CD4-positive, alpha-beta T cell treated with Interleukin-15 for 4 hours (primary cell): ENCODE data around the gene CRYBG2.

Experiments
- DNase-seq: peaks from one replicate; pipeline ENCODE4 v3.0.0-alpha.2; 2020; ENCODE audit warnings: low spot score

The CRYBG2 gene

DNA sequence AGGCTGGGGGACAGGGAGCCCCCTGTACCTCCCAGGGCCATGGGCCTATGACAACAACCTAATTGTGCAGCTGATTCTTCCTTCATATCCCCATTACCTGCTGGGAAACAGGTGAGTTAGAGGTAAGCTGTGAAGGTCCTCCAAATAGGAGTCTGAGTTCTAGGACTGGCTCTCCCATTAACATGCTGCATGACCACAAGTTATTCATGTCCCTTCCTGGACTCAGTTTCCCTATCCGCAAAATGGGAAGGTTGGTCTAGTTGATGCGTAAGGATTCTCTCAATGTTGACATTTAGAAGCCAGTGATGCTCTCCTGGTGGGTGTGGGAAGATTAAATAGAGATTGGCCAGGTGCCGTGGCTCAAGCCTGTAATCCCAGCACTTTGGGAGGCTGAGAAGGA, 14.6 kb upstream of the CRYBG2 start:
- DNase-seq = no peak

DNA sequence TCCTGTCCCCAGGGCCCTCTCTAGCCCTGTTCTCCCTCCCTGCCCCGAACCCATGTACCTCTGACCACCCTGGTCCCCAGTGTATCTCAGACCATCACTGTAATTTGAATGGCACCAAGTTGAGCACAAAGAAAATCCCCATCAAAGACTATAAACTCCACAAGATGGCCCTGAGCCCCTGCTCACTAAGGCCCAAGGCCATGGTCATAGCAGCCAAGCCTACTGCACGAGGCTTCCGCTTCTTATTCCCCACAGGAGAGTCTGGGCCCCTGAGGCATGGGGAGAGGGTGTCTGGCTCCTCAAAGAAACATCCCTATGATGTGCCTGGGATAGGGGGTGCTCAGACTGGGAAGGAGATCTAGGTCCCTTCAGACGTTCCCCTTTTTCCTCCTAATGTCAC, 14.1 kb upstream of the CRYBG2 start:
- no peak for DNase-seq

DNA sequence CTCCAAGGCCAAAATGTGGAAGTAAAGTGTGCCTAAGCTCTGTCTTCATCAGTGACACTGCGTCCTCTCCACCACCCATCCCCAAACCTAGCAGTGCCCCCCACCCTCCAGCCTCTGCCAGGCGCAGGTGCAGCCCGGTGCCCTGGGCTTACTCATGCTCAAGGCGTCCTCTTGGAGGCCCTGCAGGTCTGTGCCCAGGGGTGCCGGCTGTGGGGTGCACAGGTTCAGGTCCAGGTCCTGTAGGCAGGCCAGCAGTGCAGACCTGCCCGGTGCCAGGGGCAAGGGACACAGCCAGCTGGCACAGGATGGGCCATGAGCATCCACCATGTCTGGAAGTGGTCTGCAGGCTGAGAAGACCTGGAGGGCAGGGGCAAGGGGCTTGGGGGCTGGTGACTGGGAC, 13.5 kb upstream of the CRYBG2 start:
- no peak for DNase-seq

DNA sequence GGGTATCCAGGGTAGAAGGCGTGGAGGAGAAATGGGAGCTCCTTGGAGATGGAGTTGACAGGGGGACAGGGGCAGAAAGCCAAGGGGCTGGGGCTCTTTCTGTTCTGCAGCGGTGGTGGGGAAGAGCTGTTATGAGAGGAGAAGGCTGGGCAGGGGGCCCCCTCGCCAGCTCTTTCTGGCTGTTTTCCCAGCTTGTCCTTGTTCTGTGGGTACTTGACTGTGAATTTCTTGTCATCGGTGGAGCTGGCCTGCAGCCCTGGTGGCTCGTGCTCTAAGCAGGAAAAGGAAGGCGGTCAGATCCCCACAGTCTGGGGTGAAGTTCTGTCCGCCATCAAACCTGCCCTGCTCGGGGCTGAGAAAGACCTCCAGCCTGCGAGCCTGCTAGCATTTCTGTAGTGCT, 11.0 kb upstream of the CRYBG2 start:
- no peak for DNase-seq

DNA sequence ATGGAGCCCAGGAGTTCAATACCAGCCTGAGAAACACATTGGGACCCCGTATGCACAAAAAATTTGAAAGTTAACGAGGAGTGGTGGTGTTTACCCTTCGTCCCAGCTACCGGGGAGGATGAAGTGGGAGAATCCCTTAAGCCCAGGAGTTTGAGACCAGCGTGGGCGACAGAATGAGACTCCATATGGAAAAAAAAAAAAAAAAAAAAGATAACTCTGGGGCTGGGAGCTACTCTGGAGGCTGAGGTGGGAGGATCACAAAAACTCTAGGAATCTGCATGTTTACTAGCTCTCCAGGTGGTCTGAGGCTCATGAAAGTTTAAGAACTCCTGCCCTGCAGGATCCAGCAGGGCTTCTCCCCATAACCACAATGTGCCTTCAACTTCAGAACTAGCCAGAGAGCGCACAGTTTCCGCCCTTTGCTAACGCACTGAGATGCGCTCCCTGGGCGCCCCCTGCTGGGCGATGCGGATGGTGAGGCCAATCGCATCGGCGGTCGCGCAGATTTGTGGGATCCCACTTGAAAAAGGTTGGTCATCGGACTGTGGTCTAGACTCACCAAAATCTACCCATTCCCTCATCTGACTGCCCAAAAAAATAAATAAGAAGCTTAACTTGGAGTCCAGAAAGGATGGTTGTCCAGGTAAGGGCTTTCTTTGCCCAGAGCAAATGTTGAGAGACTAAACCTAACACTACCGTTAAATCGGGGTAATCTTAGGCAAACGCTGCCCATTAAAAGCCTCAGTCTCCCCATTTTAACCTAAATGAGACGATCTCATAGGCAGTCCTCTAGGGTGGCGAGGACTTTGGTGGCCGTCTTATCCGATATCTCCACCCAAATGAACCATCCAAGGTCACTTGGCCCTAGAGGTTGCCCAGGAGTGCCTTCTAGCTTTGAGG, 9.9 kb upstream of the CRYBG2 start:
- peak; percentile 87 for DNase-seq

DNA sequence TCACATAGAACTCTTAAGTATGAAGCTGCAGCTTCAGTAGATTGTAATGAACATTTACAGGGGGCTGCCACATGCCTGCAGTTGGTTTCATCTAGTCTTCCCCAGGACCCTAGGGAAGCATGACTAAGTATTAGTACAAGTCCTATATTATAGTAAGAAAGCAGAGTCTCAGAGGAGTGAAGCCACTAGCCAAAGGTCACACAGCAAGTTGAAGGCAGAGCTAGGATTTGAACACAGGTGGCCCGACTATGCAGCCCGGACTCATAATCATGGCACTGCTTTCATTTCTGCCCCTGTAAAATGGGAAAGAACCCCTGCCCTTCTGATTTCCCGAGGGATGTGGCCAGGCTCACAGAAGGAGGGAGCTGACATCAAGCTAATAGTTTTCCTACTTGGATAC, 8.4 kb upstream of the CRYBG2 start:
- no peak for DNase-seq

DNA sequence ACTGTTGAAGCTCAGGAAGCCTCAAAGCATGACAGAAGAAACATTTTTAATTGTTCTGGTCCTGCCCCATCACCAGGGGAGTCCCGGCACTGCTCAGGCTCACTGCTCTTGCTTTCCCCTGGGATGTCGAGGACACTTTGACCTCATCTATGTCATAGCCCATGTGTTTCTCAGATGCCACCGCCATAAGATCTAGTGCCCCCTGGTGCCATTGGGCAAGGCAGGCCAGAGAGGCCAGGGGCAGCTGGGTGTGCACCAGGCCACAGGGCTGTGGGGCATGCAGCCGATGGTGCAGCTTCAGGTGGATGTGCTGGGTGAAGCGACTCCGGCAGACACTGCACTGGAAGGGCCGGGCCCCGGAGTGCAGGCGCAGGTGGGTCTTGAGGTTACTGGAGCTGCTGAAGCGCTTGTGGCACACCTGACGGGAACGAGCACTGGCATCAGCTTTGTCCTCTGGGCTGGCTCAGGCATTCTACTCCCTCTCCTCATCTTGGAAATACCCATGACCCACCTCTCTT, 7.7 kb upstream of the CRYBG2 start:
- no peak for DNase-seq

DNA sequence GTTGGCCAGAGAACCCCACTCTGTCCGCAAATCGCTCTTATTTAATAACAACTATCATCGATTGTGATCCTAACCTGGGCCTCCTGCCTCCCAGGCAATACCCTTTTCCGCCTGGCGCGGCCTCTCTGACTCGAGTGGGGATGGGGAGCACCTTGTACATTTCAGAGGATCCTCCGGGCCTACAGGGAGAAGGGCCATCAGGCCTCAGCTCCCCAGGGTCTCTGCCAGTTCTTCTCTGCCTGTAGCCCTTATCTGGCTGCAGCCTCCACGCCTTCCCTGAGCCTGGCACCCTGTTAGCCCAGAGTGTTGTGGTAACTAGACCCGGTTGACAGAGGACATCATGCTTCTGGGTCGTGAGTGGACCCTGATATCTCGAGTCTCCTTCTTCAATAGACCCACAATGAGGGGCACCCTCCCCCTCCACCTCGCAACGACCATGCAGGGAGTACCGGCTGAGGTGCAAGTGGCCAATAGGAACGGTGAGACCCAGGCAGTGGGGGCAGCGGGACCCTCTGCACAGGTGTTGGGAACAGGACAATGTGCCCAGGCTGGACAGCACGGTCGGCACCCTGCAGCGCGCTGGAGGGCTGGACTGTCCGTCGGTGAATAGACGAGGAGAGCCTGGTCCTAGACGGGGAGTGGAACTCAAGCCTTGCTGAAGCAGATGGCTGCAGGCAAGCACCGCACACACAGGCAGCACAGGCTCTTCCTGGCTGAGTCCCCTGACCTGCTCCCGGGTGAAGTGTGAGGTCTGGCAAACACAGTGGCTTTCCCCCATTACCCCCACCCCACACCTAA, 7.1 kb upstream of the CRYBG2 start:
- no peak for DNase-seq

DNA sequence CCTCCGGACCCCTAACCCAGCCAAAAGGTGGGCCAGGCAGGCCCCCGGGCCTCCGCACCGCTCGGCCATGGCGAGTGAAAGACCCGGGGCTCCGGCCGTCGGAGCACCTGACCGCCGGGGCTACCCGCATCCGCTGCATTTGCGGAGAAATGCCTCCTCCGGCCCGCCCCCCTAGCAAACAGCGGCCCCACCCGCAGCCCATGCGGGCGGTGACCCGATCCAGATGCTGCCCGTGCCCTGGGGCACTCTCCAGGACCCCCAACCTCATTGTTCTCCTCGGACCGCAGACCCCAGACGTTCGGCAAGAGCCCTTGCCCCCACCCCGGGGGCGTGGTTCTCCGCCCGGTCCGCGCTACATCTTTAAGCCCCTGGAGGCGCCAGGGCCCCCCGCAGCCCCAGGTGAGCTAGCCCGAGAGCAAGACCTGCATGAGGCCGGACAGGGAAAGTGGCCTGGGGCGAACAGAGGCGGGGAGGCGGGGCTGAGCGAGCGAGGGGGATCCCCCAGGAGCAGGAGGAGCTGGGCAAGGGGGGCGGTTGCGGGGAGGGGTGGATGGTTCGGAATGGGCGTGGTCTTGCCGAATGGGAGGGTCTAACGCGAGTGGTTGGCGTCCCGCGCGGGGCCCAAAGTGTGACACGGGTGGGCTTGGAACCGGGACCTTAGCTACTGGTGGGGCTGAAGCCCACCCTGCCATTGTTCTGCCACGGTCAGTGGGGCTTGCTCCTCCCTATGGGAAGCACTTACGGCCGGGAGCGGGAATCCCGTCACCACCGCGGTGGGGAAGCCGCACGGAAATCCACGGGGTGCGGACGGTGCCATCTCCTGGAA, 6.3 kb upstream of the CRYBG2 start:
- DNase-seq = peak; percentile 28

DNA sequence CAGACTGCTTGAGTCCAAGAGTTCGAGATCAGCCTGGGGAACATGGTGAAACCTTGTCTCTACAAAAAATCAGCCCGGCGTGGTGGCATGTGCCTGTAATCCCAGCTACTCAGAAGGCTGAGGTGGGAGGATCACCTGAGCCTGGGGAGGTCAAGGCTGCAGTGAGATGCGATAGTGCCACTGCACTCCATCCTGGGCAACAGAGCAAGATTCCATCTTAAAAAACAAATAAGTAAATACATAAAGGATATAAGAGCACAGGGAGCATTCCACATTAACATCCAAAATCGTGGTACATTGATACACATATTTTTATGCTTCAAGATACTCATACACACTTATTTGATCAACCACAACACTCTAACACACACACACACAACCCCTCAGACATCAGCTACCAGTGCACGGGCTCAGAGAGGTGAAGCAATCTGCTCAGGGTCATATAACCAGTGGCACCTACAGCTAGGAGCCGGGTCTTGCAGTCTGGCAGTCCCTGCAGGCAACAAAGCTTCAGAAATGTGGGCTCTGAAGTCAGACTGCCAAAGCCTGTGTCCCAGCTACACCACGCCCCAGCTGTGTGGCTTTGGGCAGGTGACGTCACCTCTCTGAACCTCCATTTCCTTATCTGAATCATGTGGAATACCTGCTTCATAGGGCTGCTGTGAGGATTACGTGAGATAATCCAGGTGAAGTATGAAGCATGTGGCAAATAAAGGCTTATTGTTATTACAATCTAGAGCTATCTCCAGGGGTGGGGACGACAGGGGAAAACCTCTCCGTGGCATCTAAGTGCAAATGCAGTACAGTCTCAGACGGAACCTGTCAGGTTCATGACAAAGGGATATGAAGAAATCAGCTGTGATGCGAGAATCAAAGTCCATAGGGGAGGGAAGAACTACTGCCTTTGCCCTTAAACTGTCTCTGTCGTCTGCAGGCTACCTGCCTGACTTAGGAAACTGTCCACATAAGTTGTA, 4.8 kb upstream of the CRYBG2 start:
- DNase-seq = peak; percentile 80

DNA sequence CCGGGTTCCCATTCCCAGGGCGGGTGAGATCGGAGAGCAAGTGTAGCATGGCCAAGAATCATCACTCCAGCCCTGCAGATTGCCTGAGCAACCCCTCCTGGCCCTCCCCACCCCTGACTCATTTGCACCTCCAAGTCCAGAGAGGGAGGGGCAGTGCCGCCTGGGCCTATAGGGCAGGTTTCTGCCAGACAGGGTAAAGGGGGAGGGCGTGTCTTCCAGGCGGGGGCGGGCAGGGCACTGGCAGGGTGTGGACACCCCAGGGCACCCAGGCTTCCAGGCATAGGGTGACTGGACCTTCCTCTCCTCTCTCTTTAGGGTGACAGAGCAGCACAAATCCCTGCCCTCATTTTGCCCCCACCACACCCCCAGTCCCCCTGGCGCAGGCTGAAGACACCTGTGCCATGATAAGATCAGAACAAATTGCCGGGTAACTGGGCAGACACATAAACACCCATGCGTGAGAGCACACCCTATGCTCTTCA, 3.2 kb upstream of the CRYBG2 start:
- DNase-seq = no peak

DNA sequence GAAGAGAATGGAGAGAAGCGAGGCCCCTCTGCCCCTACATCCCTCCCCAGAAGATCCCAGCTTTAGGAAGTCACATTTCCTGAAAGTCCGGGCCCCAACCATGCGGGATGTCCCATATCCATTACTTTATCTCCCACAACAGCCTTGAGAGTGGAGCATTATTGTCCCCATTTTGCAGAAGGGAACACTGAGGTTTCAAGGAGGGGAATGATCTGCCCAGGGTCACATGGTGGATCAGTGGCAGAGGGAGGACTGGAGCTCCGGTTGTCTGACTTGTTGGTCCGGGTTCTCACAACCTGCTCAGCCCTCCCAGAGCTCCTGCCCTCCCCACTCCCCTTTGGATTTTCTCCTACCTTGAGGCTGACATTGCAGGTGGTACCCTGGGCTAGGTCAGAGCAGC, 2.2 kb upstream of the CRYBG2 start:
- DNase-seq = no peak

DNA sequence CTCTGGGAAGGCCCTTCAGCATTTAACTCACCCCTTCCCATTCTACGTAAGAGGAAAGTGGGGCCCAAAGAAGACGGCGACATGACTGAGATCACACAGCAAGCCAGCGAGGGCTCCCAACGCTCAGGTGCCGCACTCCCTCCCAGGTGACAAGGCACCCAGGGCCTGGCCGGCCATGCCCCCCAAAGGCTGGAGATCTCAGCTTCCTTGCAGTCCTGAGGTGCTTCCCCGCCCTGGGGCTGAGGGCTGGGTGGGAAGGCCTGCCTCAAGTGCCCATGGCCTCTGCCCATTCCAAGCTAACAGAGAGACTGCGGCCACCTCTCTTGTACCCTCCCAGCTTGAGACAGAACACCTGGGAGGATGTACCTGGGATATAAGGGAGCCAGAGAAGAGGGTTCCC, 1.0 kb upstream of the CRYBG2 start:
- no peak for DNase-seq

DNA sequence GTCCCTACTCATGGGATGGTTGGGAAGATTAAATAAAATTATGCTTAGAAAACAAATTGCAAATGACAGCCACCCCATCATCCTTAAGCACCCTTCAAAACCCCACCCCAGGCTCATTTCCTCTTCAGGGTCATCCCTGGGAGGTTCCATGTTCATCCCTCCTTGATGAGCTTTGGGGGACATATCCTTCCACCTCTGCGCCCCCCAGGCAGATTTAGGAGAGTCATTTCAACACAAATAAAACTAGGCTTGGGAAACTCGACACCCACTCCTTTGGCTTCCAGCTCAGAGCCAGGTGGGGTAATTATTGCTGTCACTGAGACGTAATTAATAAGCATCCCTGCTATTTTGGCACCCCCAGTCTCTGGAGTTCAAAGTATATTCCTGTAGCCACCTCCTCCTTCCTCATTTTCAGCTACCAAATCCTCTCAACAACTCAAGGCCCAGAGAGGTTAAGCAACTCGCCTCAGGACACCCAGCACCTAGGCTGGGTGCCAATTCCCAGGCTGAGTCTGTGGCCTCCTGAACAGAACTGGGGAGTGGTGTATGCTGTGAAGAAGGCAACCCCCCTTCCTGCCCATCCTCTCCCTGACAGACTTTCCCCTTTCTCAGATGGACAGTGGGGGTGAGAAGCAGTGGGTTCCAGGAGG, 595 bp downstream of the CRYBG2 start:
- no peak for DNase-seq

DNA sequence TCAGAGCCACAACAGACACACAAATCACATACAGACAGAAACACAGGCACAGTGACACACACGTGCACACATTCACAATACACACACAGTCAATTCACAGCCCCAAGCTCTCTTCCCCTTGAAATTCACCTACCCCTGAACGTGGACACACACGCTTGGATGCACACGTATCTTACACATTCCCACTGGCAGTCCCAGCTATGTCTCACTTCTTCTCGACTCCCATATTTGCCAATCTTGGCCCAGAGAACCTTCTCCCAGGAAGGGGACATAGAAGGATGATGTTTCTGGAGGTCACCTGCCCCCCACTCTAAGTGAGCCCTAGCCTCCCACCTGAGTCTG, 1.6 kb downstream of the CRYBG2 start:
- no peak for DNase-seq

DNA sequence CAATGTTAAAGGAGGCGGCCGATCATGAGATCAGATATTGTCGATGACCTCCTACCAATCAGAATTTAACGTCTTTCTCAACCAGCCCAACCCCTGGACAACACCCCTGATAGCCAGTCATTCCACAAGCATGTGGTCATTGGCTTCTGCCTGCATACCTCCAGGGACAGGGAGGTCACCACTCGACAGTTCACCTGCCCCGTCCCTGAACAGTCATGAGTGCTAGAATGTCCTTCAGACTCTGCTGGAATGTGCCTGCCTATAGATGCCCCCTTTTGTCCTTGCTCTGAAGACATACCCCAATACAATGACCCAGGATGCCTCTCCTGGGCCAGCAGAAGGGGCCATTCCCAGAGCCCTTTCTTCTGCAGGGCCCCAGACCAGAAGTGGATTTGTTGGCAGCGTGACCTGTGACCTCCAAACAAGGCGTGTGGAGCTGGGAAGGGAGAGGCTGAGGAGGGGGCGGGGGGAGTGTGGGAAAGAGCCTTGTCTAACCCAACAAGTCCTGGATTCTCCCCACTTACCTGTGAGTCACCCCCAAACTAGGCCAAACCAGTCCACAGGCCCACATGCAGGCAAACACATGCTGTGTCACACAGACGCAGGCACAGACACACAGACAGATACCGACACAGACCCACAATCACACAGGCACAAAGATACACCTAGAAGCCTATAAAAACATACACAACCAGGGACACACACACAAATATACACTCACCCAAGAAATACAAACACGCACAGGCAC, 2.2 kb downstream of the CRYBG2 start:
- DNase-seq = no peak

DNA sequence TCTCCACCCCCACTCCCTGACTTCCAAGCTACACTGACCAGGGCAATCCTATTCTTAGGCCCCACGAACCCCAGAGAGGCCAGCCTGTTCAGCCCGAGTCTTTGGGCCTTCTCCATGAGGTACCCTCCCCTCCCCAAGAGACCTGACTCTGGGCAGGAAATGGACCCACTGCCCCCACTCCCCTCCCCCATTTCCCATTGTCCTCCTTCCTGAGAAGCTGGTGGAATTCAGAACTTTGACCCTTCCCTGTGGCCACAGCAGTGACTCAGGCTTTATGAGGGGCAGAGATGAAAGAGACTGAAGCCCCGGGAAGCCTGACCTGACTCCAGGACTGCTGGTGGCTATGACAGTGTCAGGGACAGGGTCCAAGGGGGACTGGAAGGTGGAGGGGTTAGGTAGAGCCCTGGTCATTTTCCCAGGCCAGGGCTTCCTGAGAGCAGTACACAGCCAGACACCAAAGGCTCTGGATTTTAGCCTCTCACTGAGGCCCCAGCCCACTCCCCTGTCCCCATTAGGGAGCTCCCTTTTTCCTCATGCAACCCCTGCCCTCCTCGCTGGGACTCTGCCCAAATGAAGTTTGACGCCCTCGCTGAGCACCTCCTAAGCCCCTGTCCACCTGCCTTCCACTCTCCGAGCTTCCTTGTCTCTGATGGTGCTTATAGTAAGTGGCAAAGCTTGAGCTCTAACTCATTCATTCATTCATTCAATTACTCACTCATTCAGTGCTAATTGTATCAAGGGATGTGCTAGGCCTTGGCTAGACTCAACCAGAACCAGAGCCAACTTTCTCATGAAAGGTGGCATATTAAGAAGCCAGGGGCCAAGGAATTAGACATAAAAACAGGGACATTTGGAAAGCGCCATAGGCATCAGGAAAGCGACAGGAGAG, 3.0 kb downstream of the CRYBG2 start:
- no peak for DNase-seq

DNA sequence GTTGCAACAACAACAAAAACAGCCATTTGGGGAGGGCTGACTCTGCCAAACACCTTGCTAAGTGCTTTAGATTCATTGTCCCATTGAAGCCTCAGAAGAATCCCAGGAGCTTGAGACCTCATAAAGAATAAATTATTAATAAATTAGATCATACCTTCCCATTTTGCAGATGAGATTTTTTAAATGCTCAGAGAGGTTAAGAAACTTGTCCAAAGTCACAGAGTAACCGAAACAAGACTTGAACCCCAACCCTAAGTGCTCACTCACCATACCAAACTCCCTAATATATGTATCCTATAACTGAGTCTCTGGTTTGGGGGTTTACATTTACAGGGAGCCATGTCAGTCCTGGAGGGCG, 3.6 kb downstream of the CRYBG2 start:
- no peak for DNase-seq

DNA sequence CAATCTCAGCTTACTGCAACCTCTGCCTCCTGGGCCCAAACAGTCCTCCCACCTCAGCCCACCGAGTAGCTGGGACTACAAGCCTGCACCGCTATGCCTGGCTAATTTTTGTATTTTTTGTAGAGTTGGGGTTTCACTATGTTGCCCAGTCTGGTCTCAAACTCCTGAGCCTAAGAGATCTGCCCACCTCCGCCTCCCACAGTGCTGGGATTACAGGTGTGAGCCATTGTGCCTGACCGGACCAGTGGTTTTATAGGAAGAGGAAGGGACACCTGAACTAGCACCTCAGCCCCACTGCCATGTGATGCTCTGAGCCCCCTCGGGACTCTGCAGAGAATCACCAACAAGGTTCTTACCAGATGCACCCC, 4.1 kb downstream of the CRYBG2 start:
- DNase-seq = no peak
